HG03342 (cell line): ENCODE data around the gene TRNP1.
A peak's percentile ranks its signal among the peaks of the same experiment; 100 is the strongest.
"Not testable (repeated sequence)": the region's sequence is repeated elsewhere in the genome, so short reads cannot be mapped to it uniquely, and the experiment has no call there.

Source experiments
- ATAC-seq: cut with Tn5 transposase; IDR thresholded peaks from one replicate; pipeline ENCODE4 v1.9.1; 2021; ENCODE audit warnings: mild to moderate bottlenecking, moderate library complexity; ENCODE audit not compliant: unreplicated experiment

TRNP1 gene

DNA sequence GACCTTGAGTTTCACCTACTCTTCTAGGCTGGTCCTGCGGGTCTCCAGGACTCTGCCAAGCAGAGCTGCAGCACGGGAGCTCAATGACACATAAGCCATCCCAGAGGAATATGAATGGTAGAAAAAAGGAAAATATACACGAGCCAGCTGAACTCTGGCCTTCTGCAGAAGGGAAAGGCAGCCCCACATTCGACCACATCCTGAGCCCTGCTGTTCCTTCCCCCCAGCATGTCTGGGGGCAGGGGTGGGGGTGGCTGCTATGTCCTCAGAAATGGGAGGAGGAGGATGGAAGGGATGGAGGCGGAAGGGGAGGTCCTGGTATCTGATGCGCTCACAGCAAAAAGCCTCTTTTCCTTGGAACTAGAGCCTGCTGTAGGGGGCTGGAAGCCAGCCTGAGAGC lies 21.1 kb upstream of the TRNP1 start:
- ATAC-seq = no peak

- no peak for ATAC-seq
These were observed 20.7 kb upstream of the TRNP1 start for GRCh38 chr1:26972821-26973220.

DNA sequence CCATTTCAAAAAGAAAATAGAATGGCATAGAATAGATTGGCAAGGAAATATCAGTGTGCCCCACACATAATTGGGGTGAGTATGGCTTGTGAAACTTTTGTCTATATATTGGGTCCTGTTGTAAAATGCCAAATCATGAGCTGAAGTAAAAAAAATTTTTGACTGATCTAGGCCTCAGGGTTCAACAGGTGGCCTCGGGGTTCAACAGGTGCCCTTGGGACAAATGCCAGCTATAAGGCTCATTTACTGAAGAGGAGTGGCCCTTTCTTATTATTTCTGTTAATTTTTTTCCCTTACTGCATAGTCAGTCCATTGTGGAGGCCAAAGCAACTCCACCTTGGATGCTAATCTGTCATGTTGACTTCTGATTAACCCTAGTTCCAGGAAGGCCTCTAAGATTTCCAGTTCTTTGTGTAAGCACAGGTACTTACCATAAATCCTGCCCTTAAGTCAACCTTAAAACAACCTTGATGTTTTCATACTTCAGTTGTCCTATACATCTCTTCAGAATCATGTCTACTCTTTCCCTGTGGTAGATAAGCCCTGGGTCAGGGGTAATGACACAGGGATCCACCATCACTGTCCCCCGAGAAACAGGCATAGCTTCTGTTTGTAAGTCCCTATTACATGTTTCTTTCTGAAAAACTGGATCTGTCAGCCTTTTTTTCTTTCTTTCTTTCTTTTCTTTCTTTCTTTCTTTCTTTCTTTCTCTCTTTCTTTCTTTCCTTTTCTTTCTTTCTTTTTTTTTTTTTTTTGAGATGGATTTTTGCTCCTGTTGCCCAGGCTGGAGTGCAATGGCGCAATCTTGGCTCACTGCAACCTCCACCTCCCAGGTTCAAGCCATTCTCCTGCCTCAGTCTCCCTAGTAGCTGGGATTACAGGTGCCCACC lies 16.6 kb upstream of the TRNP1 start:
- no peak for ATAC-seq

DNA sequence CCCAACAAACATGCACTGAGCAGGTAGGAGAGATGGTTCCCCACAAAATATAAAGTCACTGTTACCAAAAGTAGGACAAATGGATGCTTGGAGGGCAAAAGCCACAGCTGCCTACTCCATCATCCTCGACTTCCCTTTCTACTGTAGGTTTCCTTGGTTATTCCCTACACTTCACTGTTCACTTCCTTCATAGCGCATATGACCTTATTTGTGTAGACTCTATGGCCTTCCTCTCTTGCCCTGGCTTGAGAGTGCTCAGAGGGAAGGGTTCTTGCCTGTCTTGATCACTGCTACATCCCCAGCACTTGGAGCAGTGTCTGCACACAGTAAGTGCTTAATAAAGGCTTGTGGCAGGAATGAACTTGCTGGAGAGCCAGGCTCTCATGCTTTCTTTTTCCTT lies 14.6 kb upstream of the TRNP1 start:
- ATAC-seq = no peak

- no peak for ATAC-seq
These were observed 12.2 kb upstream of the TRNP1 start for GRCh38 chr1:26981146-26981846.

GRCh38 chr1:26983863-26984262 lies 9.6 kb upstream of the TRNP1 start:
- no peak for ATAC-seq

DNA sequence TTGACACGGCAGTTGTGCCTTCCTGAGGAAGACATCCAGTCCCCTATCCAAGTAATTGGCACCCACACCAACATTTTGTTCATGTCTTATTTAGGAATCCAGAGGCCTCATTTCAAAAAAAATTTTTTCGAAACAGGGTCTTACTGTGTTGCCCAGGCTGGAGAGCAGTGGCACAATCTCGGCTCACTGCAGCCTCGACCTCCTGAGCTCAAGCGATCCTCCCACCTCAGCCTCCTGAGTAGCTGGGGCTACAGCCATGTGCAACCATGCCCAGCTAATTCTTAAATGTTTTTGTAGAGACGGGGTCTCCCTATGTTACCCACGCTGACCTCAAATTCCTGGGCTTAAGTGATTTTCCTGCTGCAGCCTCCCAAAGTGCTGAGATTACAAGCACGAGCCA lies 9.2 kb upstream of the TRNP1 start:
- no peak for ATAC-seq

DNA sequence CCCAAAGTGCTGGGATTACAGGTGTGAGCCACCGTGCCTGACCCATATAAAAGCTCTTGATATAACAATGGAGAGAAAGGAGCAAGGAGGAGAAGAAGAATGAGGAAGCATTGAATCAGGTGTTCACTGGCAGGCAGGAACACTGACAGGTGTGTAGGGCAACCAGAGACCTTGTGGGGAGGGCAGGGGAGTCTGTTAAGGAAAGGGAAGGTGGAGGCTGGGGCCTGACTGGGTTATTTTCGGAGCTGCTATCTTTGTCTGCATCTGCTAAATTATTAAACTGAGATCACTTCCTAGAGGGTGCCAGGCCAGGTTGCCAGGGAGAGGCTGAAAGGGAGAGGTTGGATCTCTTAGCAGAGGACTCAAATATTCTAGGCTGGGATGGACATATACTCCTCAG lies 6.8 kb upstream of the TRNP1 start:
- ATAC-seq = no peak

- ATAC-seq = not testable (repeated sequence)
These were observed 3.9 kb upstream of the TRNP1 start for GRCh38 chr1:26989403-26990109.

- no peak for ATAC-seq
These were observed 2.0 kb upstream of the TRNP1 start for GRCh38 chr1:26991310-26992116.

GRCh38 chr1:26994020-26994786 lies 711 bp downstream of the TRNP1 start:
- ATAC-seq = peak; percentile 5

GRCh38 chr1:26994787-26995517 lies 1.5 kb downstream of the TRNP1 start:
- no peak for ATAC-seq

DNA sequence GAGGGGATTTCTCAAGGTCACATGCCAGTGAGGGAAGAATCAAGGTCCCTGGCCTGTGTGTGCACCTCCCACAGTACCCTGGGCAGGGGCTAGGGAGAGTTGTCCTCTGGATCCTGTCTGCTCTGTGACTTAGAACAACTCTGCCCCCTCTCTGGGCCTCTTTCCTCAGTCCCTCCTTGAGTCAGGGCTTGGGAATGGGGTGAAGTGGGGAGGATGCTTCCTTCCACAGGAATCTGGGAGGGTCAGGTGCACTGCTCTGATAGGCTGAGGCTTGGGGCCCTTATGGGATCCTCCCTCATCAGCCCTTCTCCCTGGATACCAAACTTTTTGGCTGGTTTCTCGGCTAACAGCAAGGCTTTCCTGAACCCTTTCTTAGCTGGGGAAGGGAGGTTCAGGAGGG lies 2.5 kb downstream of the TRNP1 start:
- no peak for ATAC-seq

DNA sequence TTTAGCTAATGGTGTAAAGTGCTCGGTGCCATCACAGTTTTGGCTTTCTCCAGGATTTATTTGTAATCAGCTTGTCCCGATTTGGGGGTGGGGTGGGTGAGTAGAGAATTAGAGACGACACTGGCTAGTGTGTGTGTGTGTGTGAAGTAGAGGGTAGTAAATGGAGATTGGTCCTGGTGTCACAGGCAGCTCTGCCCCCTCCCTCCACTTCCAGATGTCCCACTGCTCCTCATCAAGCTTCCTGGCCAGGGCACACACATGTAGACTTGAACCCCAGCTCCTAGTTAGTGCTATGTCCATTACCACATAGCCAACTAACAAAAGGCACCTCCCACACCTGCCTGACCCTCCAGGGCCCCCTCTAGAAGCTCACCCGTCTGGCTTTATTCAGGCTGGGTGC lies 3.2 kb downstream of the TRNP1 start:
- no peak for ATAC-seq

- ATAC-seq = no peak
These were observed 5.2 kb downstream of the TRNP1 start for GRCh38 chr1:26998429-26999300.

- no peak for ATAC-seq
These were observed 6.0 kb downstream of the TRNP1 start for GRCh38 chr1:26999440-26999987.

DNA sequence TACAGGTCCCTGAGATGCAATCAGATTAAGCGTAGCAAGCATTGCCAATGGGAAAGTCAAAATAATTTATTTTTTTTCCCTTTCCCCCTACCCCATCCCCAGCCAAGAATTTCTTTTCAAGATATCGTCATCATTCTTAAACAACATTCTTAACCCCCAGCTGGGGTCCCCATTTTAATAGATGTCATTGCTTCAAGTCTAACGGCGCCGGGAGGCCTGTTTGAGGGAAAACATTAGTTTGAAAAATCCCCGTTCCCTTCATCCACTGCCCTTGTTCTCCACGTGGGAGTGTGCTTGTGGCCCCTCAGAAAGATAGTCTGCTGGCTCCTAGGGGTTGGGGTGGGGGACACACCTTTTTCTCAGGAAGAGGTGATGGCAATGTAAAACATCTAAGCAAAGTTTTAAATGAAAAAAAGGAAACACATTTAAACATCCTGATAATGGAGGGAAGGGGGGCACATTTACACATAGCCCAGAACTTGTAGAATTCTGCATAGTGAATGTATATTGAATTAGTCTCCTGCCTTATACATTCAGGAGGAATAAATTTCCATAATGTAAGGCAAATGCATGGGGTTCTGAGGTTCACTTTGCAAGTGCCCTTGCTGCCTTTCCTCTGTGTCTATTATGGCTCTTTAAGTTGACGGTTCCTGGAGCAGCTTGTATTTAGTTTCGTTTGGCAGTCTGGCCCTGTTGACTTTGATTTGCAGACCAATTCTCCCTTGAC lies 6.8 kb downstream of the TRNP1 start:
- ATAC-seq = no peak
